Mesenchymal stem cell (in vitro differentiated cells and primary cell): ENCODE results near the gene CSGALNACT2. TPM values are rescaled to one million over a fixed set of nuclear protein-coding genes. Genes with fewer than 3 reads are reported as not detected.

Source experiments
- DNase-seq: peaks from one replicate; pipeline ENCODE4 v3.0.0-alpha.2; 2013
- H2AFZ ChIP-seq: one replicate; pipeline ENCODE4 v1.6.1; 2013; ENCODE audit warnings: low read depth, mild to moderate bottlenecking, control low read depth, inconsistent platforms, low read length, moderate library complexity
- H2AK5ac ChIP-seq: 2 replicates; pipeline ENCODE4 v1.6.1; 2013; ENCODE audit warnings: low read length, moderate library complexity, mild to moderate bottlenecking, inconsistent platforms; ENCODE audit not compliant: severe bottlenecking
- H2BK120ac ChIP-seq: one replicate; pipeline ENCODE4 v1.6.1; 2013; ENCODE audit warnings: low read depth, mild to moderate bottlenecking, inconsistent platforms, low read length, moderate library complexity
- H2BK12ac ChIP-seq, 2 experiments: one replicate each; pipeline ENCODE4 v1.6.1; 2013; ENCODE audit warnings: inconsistent platforms in 2 of 2, low read length in 2 of 2, mild to moderate bottlenecking in 2 of 2, moderate library complexity in 2 of 2, control low read depth in 1 of 2
- H2BK15ac ChIP-seq: one replicate; pipeline ENCODE4 v1.6.1; 2013; ENCODE audit warnings: mild to moderate bottlenecking, low read depth, inconsistent platforms; ENCODE audit not compliant: poor library complexity, severe bottlenecking
- H2BK5ac ChIP-seq: 2 replicates; pipeline ENCODE4 v1.6.1; 2013; ENCODE audit warnings: low read depth, mild to moderate bottlenecking, low read length, control low read depth, inconsistent platforms; ENCODE audit not compliant: poor library complexity, severe bottlenecking
- H3K14ac ChIP-seq, 2 experiments: one replicate each; pipeline ENCODE4 v1.6.1; 2013; ENCODE audit warnings: inconsistent platforms in 2 of 2, low read length in 2 of 2, control low read depth in 1 of 2, mild to moderate bottlenecking in 1 of 2, moderate library complexity in 1 of 2
- H3K18ac ChIP-seq, 2 experiments: one replicate each; pipeline ENCODE4 v1.6.1; 2013; ENCODE audit warnings: inconsistent platforms in 2 of 2, low read length in 2 of 2, control low read depth in 1 of 2, low read depth in 1 of 2, mild to moderate bottlenecking in 1 of 2
- H3K23ac ChIP-seq, 2 experiments: one replicate each; pipeline ENCODE4 v1.6.1; 2013; ENCODE audit warnings: inconsistent platforms in 2 of 2, low read length in 2 of 2, mild to moderate bottlenecking in 2 of 2, moderate library complexity in 2 of 2, control low read depth in 1 of 2
- H3K27ac ChIP-seq: 2 replicates; pipeline ENCODE4 v1.5.1; 2013; ENCODE audit warnings: mild to moderate bottlenecking, moderate library complexity, low read length, control low read depth, inconsistent platforms; ENCODE audit not compliant: poor library complexity, severe bottlenecking
- H3K27me3 ChIP-seq, 2 experiments: 2 replicates each; pipeline versions ENCODE4 v1.6.1 to v1.7.0; 2013; ENCODE audit warnings: low read length in 2 of 2, mild to moderate bottlenecking in 2 of 2, moderate library complexity in 2 of 2, control low read depth in 1 of 2, inconsistent platforms in 1 of 2; ENCODE audit not compliant: control insufficient read depth in 1 of 2, insufficient read depth in 1 of 2
- H3K36me3 ChIP-seq, 2 experiments: 2 replicates each; pipeline versions ENCODE4 v1.6.1 to v1.7.0; 2013; ENCODE audit warnings: low read length in 2 of 2, control low read depth in 1 of 2, inconsistent platforms in 1 of 2, low read depth in 1 of 2, mild to moderate bottlenecking in 1 of 2; ENCODE audit not compliant: insufficient read depth in 2 of 2, control insufficient read depth in 1 of 2
- H3K4ac ChIP-seq, 2 experiments: one replicate each; pipeline ENCODE4 v1.6.1; 2013; ENCODE audit warnings: inconsistent platforms in 2 of 2, low read length in 2 of 2, mild to moderate bottlenecking in 2 of 2, moderate library complexity in 2 of 2, control low read depth in 1 of 2, low read depth in 1 of 2
- H3K4me1 ChIP-seq: 2 replicates; pipeline ENCODE4 v1.6.1; 2013; ENCODE audit warnings: low read depth, low read length, control low read depth; ENCODE audit not compliant: control insufficient read depth, insufficient read depth
- H3K4me2 ChIP-seq: 2 replicates; pipeline ENCODE4 v1.6.1; 2013; ENCODE audit warnings: low read length, mild to moderate bottlenecking, inconsistent platforms; ENCODE audit not compliant: poor library complexity, severe bottlenecking
- H3K4me3 ChIP-seq, 2 experiments: 2 replicates each; pipeline versions ENCODE4 v1.5.1 to v1.7.0; 2013; ENCODE audit warnings: low read length in 2 of 2, mild to moderate bottlenecking in 2 of 2, control low read depth in 1 of 2, low read depth in 1 of 2; ENCODE audit not compliant: insufficient read depth in 1 of 2
- H3K79me1 ChIP-seq: replicated peaks from 2 replicates; pipeline ENCODE4 v1.6.1; 2013; ENCODE audit warnings: mild to moderate bottlenecking, control low read depth, low read length, inconsistent platforms; ENCODE audit not compliant: poor library complexity, severe bottlenecking
- H3K9ac ChIP-seq: 2 replicates; pipeline ENCODE4 v1.7.0; 2013; ENCODE audit warnings: mild to moderate bottlenecking, low read length, moderate library complexity
- H3K9me3 ChIP-seq: 2 replicates; pipeline ENCODE4 v1.7.0; 2013; ENCODE audit warnings: mild to moderate bottlenecking, low read length; ENCODE audit not compliant: control insufficient read depth
- H4K8ac ChIP-seq: one replicate; pipeline ENCODE4 v1.6.1; 2013; ENCODE audit warnings: inconsistent platforms, mild to moderate bottlenecking, low read length, moderate library complexity
- H4K91ac ChIP-seq: one replicate; pipeline ENCODE4 v1.6.1; 2013; ENCODE audit warnings: mild to moderate bottlenecking, low read length, inconsistent platforms
- WGBS: methylation state at CpG from one replicate; pipeline ENCODE4 v1.1.7; 2013; ENCODE audit warnings: mixed read lengths; 5-methylcytosine and 5-hydroxymethylcytosine counted together
- polyA plus RNA-seq, 2 experiments: library from polyadenylated mRNA; stranded (reverse); fragments of 200-250 nt; gene quantifications; one replicate each; pipeline ENCODE4 v1.2.3, GENCODE V29; 2013

Gene CSGALNACT2, protein sequence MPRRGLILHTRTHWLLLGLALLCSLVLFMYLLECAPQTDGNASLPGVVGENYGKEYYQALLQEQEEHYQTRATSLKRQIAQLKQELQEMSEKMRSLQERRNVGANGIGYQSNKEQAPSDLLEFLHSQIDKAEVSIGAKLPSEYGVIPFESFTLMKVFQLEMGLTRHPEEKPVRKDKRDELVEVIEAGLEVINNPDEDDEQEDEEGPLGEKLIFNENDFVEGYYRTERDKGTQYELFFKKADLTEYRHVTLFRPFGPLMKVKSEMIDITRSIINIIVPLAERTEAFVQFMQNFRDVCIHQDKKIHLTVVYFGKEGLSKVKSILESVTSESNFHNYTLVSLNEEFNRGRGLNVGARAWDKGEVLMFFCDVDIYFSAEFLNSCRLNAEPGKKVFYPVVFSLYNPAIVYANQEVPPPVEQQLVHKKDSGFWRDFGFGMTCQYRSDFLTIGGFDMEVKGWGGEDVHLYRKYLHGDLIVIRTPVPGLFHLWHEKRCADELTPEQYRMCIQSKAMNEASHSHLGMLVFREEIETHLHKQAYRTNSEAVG
- polyA plus RNA-seq (2013, experiment 1 of 2), result 35.5 TPM
- 37.6 TPM for polyA plus RNA-seq (2013, experiment 2 of 2)

DNA sequence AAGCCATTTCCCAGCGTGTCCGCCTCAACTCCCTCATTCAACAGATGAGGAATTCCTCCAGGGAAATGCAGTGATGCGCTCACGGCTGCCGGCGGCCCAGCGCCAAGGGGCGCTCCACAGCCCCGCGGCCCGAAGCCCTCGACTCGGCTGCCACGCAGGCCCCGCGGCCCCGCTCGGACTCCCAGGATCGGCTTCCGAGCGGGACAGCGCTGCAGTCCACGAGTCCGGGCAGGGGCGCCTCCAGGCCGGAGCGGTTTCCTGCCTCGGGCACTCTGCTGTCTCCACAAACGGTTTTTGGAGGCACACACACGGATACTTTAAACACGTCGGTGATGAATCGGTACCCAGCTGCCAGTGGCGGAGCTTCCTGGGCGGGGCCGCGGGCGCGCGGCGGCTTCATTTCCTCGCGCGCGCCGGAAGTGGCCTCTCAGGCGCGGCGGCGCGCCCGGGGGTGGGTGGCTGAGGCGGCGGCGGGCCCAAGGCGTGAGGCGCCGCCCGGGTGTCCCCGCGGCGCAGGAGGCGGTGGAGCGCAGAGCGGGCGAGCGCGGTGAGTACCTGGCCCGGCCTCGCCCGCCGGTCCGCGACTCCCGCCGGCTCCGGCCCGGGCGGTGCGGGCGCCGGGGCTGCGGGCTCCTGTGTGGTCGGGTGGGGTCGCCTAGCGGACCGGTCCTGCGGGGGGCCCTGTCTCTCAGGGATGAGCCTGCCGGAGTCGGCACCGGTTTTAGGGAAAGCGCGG is at the start of gene CSGALNACT2:
CSGALNACT2 (plus strand) TSS at position 425 of the 736 bp plus-strand sequence. CDS start 16,705 bp downstream, outside the sequence.
- peaks cover 13% of the 10 kb centered on the region for H3K4me1 ChIP-seq
- peak within 1 kb of the TSS; percentile 97 for H3K9ac ChIP-seq
- peak within 1 kb of the TSS; percentile 93 for H2BK120ac ChIP-seq
- peak within 1 kb of the TSS; percentile 80 to 95 for H3K4me3 ChIP-seq
- no peaks in the 10 kb centered on the region for H3K27me3 ChIP-seq
- H2BK15ac ChIP-seq, result peak within 1 kb of the TSS; percentile 99
- under 1% methylated on average over 76 of the region's 93 CpGs for WGBS
- H3K79me1 ChIP-seq, result peaks cover 6% of the 10 kb centered on the region
- peak; percentile 90 for DNase-seq
- peak within 1 kb of the TSS; percentile 60 for H2AFZ ChIP-seq
- H3K4me2 ChIP-seq, result peak within 1 kb of the TSS; percentile 77
- peak within 1 kb of the TSS; percentile 86 to 94 for H3K18ac ChIP-seq
- peak within 1 kb of the TSS; percentile 25 for H2AK5ac ChIP-seq
- H4K91ac ChIP-seq, result peak within 1 kb of the TSS; percentile 88
- H3K14ac ChIP-seq, result peak within 1 kb of the TSS; percentile 5 to 22
- H2BK5ac ChIP-seq, result peak within 1 kb of the TSS; percentile 78
- no peaks in the 10 kb centered on the region for H3K36me3 ChIP-seq
- no peaks in the 10 kb centered on the region for H3K9me3 ChIP-seq
- peak within 1 kb of the TSS; percentile 62 to 89 for H3K4ac ChIP-seq
- H4K8ac ChIP-seq, result peak within 1 kb of the TSS; percentile 83
- H3K27ac ChIP-seq, result peak within 1 kb of the TSS; percentile 71
- peak within 1 kb of the TSS in 1 of 2 experiments; percentile 23 for H3K23ac ChIP-seq
- H2BK12ac ChIP-seq, result peak within 1 kb of the TSS in 1 of 2 experiments; percentile 84

DNA sequence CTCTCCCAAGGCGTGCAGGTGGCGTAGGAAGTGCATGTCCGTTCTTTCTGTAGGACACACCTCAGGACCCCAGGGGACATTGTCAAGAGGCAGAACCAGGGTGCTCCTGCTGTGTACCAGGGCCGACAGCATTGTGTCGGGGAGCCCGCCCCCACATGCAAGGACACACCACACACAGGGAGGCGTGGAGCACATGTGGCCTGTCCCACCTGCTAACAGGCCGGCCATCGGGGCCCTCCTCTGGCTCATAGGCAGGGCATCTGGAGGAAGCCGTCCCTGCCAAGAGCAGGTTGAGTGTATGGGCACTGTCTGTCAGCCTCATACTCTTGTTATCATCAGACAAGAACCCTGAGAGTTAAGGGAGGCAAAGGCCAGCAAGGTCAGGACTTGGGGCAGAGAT is 48.7 kb upstream of the CSGALNACT2 start:
- no peak overlapping the region for H3K23ac ChIP-seq
- H3K79me1 ChIP-seq, result no peaks in the 10 kb centered on the region
- no peak overlapping the region for H2BK15ac ChIP-seq
- no peaks in the 10 kb centered on the region for H3K36me3 ChIP-seq
- H2BK5ac ChIP-seq, result no peak overlapping the region
- H2AFZ ChIP-seq, result no peak overlapping the region
- H3K4me3 ChIP-seq, result no peak overlapping the region
- H4K8ac ChIP-seq, result no peak overlapping the region
- no peak overlapping the region for H4K91ac ChIP-seq
- H3K14ac ChIP-seq, result no peak overlapping the region
- no peaks in the 10 kb centered on the region for H3K4me1 ChIP-seq
- no peaks in the 10 kb centered on the region for H3K9me3 ChIP-seq
- no peak overlapping the region for H3K4ac ChIP-seq
- H3K9ac ChIP-seq, result no peak overlapping the region
- H3K27me3 ChIP-seq, result peaks cover 38 to 45% of the 10 kb centered on the region in 2 experiments
- DNase-seq, result no peak
- no peak overlapping the region for H3K27ac ChIP-seq
- H2BK120ac ChIP-seq, result no peak overlapping the region
- no peak overlapping the region for H2AK5ac ChIP-seq
- 92% methylated on average over 10 of the region's 10 CpGs for WGBS
- H2BK12ac ChIP-seq, result no peak overlapping the region
- no peak overlapping the region for H3K4me2 ChIP-seq
- H3K18ac ChIP-seq, result no peak overlapping the region

DNA sequence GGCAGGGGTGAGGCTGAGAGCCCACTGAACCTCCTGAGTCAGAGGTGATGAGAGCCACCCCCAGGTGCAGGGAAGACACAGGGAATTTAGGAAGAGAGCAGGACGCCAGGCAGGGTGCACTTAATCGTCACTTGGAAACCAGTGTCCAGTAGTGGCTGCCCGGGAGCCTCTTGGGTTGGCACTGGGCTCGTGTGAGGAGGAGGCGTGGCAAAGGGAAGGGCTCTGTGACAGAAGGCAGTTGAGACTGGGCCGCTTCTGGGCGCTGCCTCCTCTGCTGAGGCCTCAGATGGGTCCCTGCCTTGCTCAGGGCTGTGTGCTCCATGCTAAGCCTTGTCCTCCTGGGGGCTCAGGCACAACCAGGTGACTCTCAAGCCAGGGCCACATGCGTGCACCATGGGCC is 48.1 kb upstream of the CSGALNACT2 start:
- Histone ChIP-seq H2BK15ac (no peak overlapping the region), H2BK120ac (no peak overlapping the region), H3K9me3 (no peaks in the 10 kb centered on the region), H2AK5ac (no peak overlapping the region), H2BK12ac (no peak overlapping the region), H3K18ac (no peak overlapping the region), H3K36me3 (no peaks in the 10 kb centered on the region), H3K4me2 (no peak overlapping the region), H3K14ac (no peak overlapping the region), H3K9ac (no peak overlapping the region), H4K8ac (no peak overlapping the region), H3K27me3 (peaks cover 38 to 48% of the 10 kb centered on the region in 2 experiments), H2AFZ (no peak overlapping the region), H3K23ac (no peak overlapping the region), H3K4me3 (no peak overlapping the region), H3K79me1 (no peaks in the 10 kb centered on the region), H3K27ac (no peak overlapping the region), H4K91ac (no peak overlapping the region), H3K4me1 (no peaks in the 10 kb centered on the region), H2BK5ac (no peak overlapping the region), H3K4ac (no peak overlapping the region)
- 81% methylated on average over 7 of the region's 8 CpGs for WGBS
- DNase-seq, result no peak

DNA sequence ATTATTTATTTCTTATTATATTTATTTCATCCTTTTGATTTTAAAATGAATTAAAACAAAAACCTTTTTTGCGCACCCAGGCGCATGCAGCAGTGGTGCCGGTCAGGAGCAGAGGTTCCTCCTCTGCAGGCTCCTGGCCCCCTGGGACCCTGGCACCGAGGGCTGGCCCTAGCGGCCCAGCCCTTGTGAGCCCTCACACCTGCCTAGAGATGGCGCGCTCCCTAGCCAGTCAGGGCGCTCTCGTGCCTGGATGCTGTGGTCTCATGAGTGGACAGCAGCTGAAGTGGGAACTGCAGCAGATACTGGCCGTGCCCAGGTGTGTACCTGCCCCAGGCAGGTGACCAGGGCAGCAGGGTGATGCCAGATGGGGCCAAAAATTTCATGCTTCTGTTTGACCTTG is 47.6 kb upstream of the CSGALNACT2 start:
- no peak overlapping the region for H4K91ac ChIP-seq
- H3K9ac ChIP-seq, result no peak overlapping the region
- no peak overlapping the region for H3K27ac ChIP-seq
- no peak overlapping the region for H2AK5ac ChIP-seq
- H3K4me2 ChIP-seq, result no peak overlapping the region
- no peak overlapping the region for H2BK15ac ChIP-seq
- no peak overlapping the region for H3K14ac ChIP-seq
- DNase-seq, result no peak
- no peak overlapping the region for H3K4ac ChIP-seq
- no peaks in the 10 kb centered on the region for H3K36me3 ChIP-seq
- H2BK12ac ChIP-seq, result no peak overlapping the region
- H3K18ac ChIP-seq, result no peak overlapping the region
- H4K8ac ChIP-seq, result no peak overlapping the region
- H2BK120ac ChIP-seq, result no peak overlapping the region
- peak overlapping the region in 1 of 2 experiments; percentile 22 for H3K4me3 ChIP-seq
- no peaks in the 10 kb centered on the region for H3K4me1 ChIP-seq
- no peak overlapping the region for H3K23ac ChIP-seq
- WGBS, result 92% methylated on average over 10 of the region's 10 CpGs
- H2BK5ac ChIP-seq, result no peak overlapping the region
- H3K27me3 ChIP-seq, result peaks cover 39 to 50% of the 10 kb centered on the region in 2 experiments
- no peak overlapping the region for H2AFZ ChIP-seq
- no peaks in the 10 kb centered on the region for H3K9me3 ChIP-seq
- no peaks in the 10 kb centered on the region for H3K79me1 ChIP-seq
